OCI-LY7 (cell line): ENCODE results near the gene MTCL1.

Experiments used
- CTCF ChIP-seq: fragments of 200-600 bp; sonication (generic); conservative IDR thresholded peaks from 2 replicates; pipeline ENCODE4 v1.5.1; 2014; ENCODE audit warnings: mild to moderate bottlenecking, antibody characterized with exemption, low read length, moderate library complexity, mixed read lengths
- EZH2phosphoT487 ChIP-seq: fragments of 200-600 bp; sonication (generic); IDR thresholded peaks from 2 replicates; pipeline ENCODE4 v1.6.1; 2018; ENCODE audit warnings: low read depth, borderline replicate concordance, mild to moderate bottlenecking, mixed run types, antibody characterized with exemption, low read length, moderate library complexity, mixed read lengths

- TF ChIP-seq CTCF (no peak), EZH2phosphoT487 (no peak)
Measured at GRCh38 chr18:8719192-8719591, 13.8 kb downstream of the MTCL1 start.
